ENCODE results near the gene ARID5B. TPM values are rescaled to one million over a fixed set of nuclear protein-coding genes. Genes with fewer than 3 reads are reported as not detected.
A peak's percentile ranks its signal among the peaks of the same experiment; 100 is the strongest.

The ARID5B gene
- total and polyA plus RNA-seq, 2 donors (not counting 1 experiment from before 2014, with no cell fraction given) = 118 to 145 TPM

DNA sequence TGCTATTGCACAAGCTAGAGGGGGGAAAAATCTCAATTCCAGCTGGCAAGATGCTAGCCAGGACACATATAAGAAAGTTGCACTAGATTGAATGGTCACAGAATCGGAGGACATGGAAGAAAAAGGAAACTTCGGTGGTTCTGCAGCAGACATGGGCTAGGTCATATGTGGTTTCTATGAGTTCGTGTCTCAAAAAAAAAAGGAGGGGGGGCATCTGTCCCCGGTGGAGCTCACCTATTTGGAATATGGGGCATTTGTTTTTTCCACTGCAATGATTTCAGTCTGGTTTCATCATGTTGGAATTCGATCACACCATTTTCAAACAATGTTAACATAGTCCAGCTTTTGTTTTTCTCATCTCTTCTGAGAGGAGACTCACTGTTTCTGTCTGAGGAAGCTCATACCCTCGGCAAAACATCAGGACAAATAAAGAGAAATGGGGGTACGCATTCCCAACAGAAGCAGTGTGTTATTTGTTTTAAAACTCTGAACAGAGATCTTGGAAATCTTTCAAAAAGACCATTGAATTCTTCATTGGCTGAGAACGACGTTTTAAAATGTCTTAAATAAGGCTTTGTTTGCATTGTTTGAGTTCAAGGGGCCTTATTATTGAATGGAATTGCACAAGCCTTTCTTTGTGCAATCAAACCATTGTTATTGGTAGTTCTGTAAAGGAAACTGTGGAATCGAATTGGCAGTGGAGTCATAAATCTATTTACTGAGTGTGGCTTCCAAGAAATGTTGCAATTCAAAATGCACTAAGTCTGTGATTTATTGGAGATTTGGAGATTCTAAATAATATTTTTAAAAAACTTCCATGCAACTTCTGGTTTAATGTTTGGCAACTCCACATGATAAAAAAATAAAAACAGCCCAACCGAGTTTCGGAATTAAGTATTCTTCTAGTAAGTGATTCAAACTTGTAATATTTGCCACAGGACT, 194.0 kb downstream of the ARID5B start:
- peak; percentile 81 to 89 for DNase-seq (ENCODE audit: low read depth in 2 of 2)
- no peak overlapping the region for H2AFZ ChIP-seq (ENCODE audit: low read length)

DNA sequence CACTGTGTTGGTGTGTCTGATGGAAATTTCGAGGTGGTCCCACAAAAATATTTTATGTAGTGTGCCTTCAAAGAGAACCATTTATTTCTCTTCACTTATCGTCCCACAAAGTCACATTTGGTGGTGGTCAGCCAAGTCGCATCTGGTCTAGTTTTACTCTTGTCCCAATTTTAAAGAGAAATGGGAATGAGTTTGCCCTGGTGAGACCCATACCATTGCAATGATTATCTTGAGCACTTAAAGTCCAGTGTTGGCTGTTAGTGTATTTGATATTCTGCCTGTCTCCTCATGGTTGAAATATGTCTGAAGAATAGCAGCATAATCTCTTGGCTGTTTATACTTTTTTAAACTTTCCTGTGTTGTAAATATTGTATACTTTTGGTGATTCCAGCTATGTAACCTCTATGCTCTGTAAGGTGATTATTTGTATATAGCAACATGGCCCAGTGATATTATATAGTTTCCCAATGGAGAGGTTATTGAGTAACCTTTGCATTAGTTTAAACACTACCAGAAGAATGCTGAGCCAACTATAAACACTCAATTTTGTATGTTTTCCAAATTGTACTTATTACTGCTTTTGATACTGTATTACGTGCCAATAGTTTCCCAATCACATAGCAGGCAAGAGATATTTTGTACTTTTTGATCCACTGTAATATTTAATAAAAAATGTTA, 194.9 kb downstream of the ARID5B start:
- Histone ChIP-seq H3K27me3 (ENCODE audit: control insufficient read depth, insufficient read depth, low read length) (no peaks in the 10 kb centered on the region), H2AFZ (ENCODE audit: low read length) (no peak overlapping the region), H3K9ac (ENCODE audit: insufficient read depth, low read length) (no peak overlapping the region), H3K27ac (ENCODE audit: insufficient read depth, low read length) (no peak overlapping the region), H3K4me3 (replicated peaks in 1 of 4; ENCODE audit: control extremely low read depth in 1 of 4, insufficient read depth in 1 of 4, low read depth in 3 of 4, low read length in 4 of 4) (no peak overlapping the region), H3K4me1 (ENCODE audit: control insufficient read depth, extremely low read depth, insufficient read depth, low read length) (peaks cover 35% of the 10 kb centered on the region), H3K36me3 (ENCODE audit: control insufficient read depth, insufficient read depth, low read length) (peaks cover 17% of the 10 kb centered on the region), H4K20me1 (ENCODE audit: control insufficient read depth, extremely low read depth, insufficient read depth, low read length) (no peaks in the 10 kb centered on the region), H3K9me3 (ENCODE audit: control insufficient read depth, insufficient read depth, low read depth, low read length) (no peaks in the 10 kb centered on the region), H3K79me2 (ENCODE audit: control insufficient read depth, insufficient read depth, low read length) (peaks cover 24% of the 10 kb centered on the region), H3K4me2 (ENCODE audit: extremely low read depth, insufficient read depth, low read length) (no peak overlapping the region)
- DNase-seq (ENCODE audit: low read depth in 2 of 2) = peak in 1 of 2 donors; percentile 87
- TF ChIP-seq, protein P1, sequence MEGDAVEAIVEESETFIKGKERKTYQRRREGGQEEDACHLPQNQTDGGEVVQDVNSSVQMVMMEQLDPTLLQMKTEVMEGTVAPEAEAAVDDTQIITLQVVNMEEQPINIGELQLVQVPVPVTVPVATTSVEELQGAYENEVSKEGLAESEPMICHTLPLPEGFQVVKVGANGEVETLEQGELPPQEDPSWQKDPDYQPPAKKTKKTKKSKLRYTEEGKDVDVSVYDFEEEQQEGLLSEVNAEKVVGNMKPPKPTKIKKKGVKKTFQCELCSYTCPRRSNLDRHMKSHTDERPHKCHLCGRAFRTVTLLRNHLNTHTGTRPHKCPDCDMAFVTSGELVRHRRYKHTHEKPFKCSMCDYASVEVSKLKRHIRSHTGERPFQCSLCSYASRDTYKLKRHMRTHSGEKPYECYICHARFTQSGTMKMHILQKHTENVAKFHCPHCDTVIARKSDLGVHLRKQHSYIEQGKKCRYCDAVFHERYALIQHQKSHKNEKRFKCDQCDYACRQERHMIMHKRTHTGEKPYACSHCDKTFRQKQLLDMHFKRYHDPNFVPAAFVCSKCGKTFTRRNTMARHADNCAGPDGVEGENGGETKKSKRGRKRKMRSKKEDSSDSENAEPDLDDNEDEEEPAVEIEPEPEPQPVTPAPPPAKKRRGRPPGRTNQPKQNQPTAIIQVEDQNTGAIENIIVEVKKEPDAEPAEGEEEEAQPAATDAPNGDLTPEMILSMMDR (conservative IDR thresholded peaks at IDR 0.05 in 1 of 2, IDR thresholded peaks at IDR 0.05 in 1 of 2; ENCODE audit: low read depth in 1 of 2, low read length in 2 of 2) = no peak
- TF ChIP-seq EZH2 (IDR thresholded peaks at IDR 0.05; ENCODE audit: low read length, missing control alignments) = no peak

More for the DNA sequence above, 194.0 kb downstream of the ARID5B start:
- H3K27ac ChIP-seq (ENCODE audit: insufficient read depth, low read length) = peak overlapping the region; percentile 14
- H3K9ac ChIP-seq (ENCODE audit: insufficient read depth, low read length) = no peak overlapping the region
- H3K4me3 ChIP-seq (replicated peaks in 1 of 4; ENCODE audit: control extremely low read depth in 1 of 4, insufficient read depth in 1 of 4, low read depth in 3 of 4, low read length in 4 of 4) = no peak overlapping the region
- peaks cover 31% of the 10 kb centered on the region for H3K79me2 ChIP-seq (ENCODE audit: control insufficient read depth, insufficient read depth, low read length)
- no peaks in the 10 kb centered on the region for H3K27me3 ChIP-seq (ENCODE audit: control insufficient read depth, insufficient read depth, low read length)
- H3K9me3 ChIP-seq (ENCODE audit: control insufficient read depth, insufficient read depth, low read depth, low read length) = no peaks in the 10 kb centered on the region
- no peak for TF ChIP-seq EZH2 (IDR thresholded peaks at IDR 0.05; ENCODE audit: low read length, missing control alignments)
- TF ChIP-seq, protein P1 (conservative IDR thresholded peaks at IDR 0.05 in 1 of 2, IDR thresholded peaks at IDR 0.05 in 1 of 2; ENCODE audit: low read depth in 1 of 2, low read length in 2 of 2) = no peak
- peaks cover 35% of the 10 kb centered on the region for H3K4me1 ChIP-seq (ENCODE audit: control insufficient read depth, extremely low read depth, insufficient read depth, low read length)
- H3K36me3 ChIP-seq (ENCODE audit: control insufficient read depth, insufficient read depth, low read length) = peaks cover 22% of the 10 kb centered on the region
- no peaks in the 10 kb centered on the region for H4K20me1 ChIP-seq (ENCODE audit: control insufficient read depth, extremely low read depth, insufficient read depth, low read length)
- H3K4me2 ChIP-seq (ENCODE audit: extremely low read depth, insufficient read depth, low read length) = no peak overlapping the region

Data from fibroblast of lung (primary cell).